H1 (cell line): ENCODE results near the gene ATE1. TPM values are rescaled to one million over a fixed set of nuclear protein-coding genes. Genes with fewer than 3 reads are reported as not detected.

Source experiments
- CTCF ChIA-PET: fragments of 300-600 bp; sonication (Branson Sonifier 250); formaldehyde crosslinking; loops from one replicate; lab custom pipeline; 2021; ENCODE audit not compliant: partially characterized antibody; lab: Charles Lee
- POLR2A ChIA-PET: fragments of 300-600 bp; sonication (Branson Sonifier 250); formaldehyde crosslinking; loops from one replicate; lab custom pipeline; 2021; ENCODE audit warnings: inconsistent platforms; ENCODE audit not compliant: partially characterized antibody; lab: Charles Lee
- DNase-seq, 2 experiments: peaks; one replicate each; pipeline versions ENCODE4 v3.0.0 to v3.0.0-alpha.2; 2010 to 2022; ENCODE audit warnings: low spot score in 2 of 2, low read depth in 1 of 2, mixed read lengths in 1 of 2
- FAIRE-seq: peaks from 2 replicates; lab custom pipeline; 2011; peaks lifted over from hg19 to GRCh38; lab: Jason Lieb, UNC
- H2AFZ ChIP-seq: 2 replicates; pipeline ENCODE4 v1.8.1; 2012; ENCODE audit warnings: low read length, inconsistent platforms
- H2AK5ac ChIP-seq: 2 replicates; pipeline ENCODE4 v1.6.1; 2013; ENCODE audit warnings: low read depth, low read length
- H2BK120ac ChIP-seq: replicated peaks from 2 replicates; pipeline ENCODE3; 2013; ENCODE audit warnings: low read depth, low read length, inconsistent platforms
- H2BK12ac ChIP-seq: 2 replicates; pipeline ENCODE4 v1.6.1; 2013; ENCODE audit warnings: low read depth, low read length
- H2BK15ac ChIP-seq: 2 replicates; pipeline ENCODE4 v1.6.1; 2013; ENCODE audit warnings: low read length
- H2BK20ac ChIP-seq: 2 replicates; pipeline ENCODE4 v1.6.1; 2013; ENCODE audit warnings: low read length
- H2BK5ac ChIP-seq: 2 replicates; pipeline ENCODE4 v1.6.1; 2013; ENCODE audit warnings: low read depth, low read length
- H3K14ac ChIP-seq: 2 replicates; pipeline ENCODE4 v1.6.1; 2013; ENCODE audit warnings: inconsistent platforms; ENCODE audit not compliant: insufficient read length
- H3K18ac ChIP-seq: 2 replicates; pipeline ENCODE4 v1.6.1; 2013; ENCODE audit warnings: low read length; ENCODE audit errors: extremely low read depth
- H3K23ac ChIP-seq: 2 replicates; pipeline ENCODE4 v1.6.1; 2013; ENCODE audit warnings: inconsistent platforms; ENCODE audit not compliant: insufficient read length
- H3K23me2 ChIP-seq: 2 replicates; pipeline ENCODE4 v1.6.1; 2013; ENCODE audit warnings: low read depth, low read length
- H3K27ac ChIP-seq: 2 replicates; pipeline ENCODE4 v1.6.1; 2011; ENCODE audit warnings: low read depth, low read length, inconsistent platforms
- H3K27me3 ChIP-seq, 4 experiments: replicated peaks in 1 of 4; 1 replicate in 1 of 4; 2 replicates in 3 of 4; pipeline versions ENCODE4 v1.6.1 to v1.8.1; 2011 to 2013; ENCODE audit warnings: low read length in 3 of 4, mild to moderate bottlenecking in 3 of 4, inconsistent platforms in 2 of 4, mixed read lengths in 2 of 4, moderate library complexity in 1 of 4; ENCODE audit not compliant: control insufficient read depth in 3 of 4, insufficient read depth in 3 of 4; ENCODE audit errors: extremely low read depth in 1 of 4
- H3K36me3 ChIP-seq, 4 experiments: 2 replicates each; pipeline versions ENCODE4 v1.6.1 to v1.8.1; 2011 to 2013; ENCODE audit warnings: mild to moderate bottlenecking in 4 of 4, low read length in 3 of 4, moderate library complexity in 2 of 4, control low read depth in 1 of 4, inconsistent platforms in 1 of 4; ENCODE audit not compliant: insufficient read depth in 4 of 4, control insufficient read depth in 2 of 4
- H3K4ac ChIP-seq: replicated peaks from 2 replicates; pipeline ENCODE3; 2013; ENCODE audit warnings: low read length, low read depth, mixed read lengths, inconsistent platforms; ENCODE audit not compliant: insufficient read length
- H3K4me1 ChIP-seq, 4 experiments: replicated peaks in 1 of 4; 1 replicate in 1 of 4; 2 replicates in 3 of 4; pipeline versions ENCODE4 v1.6.1 to v1.8.1; 2011 to 2013; ENCODE audit warnings: low read length in 3 of 4, inconsistent platforms in 2 of 4, mixed read lengths in 1 of 4; ENCODE audit not compliant: insufficient read depth in 4 of 4, control insufficient read depth in 3 of 4
- H3K4me2 ChIP-seq, 2 experiments: 2 replicates each; pipeline versions ENCODE4 v1.6.1 to v1.8.1; 2011 to 2013; ENCODE audit warnings: low read depth in 2 of 2, low read length in 2 of 2, control low read depth in 1 of 2, inconsistent platforms in 1 of 2, mild to moderate bottlenecking in 1 of 2; ENCODE audit not compliant: insufficient read depth in 1 of 2
- H3K4me3 ChIP-seq, 4 experiments: fragments of 200-600, 300-600 bp in 1 of 4; sonication (generic), shearing (Covaris generic), sonication (Bioruptor Twin) in 1 of 4; 2 replicates each; pipeline versions ENCODE4 v1.5.1 to v1.8.1; 2011 to 2016; ENCODE audit warnings: low read length in 4 of 4, low read depth in 3 of 4, control low read depth in 2 of 4, inconsistent platforms in 2 of 4, mild to moderate bottlenecking in 2 of 4, mixed read lengths in 1 of 4, moderate library complexity in 1 of 4; ENCODE audit not compliant: insufficient read depth in 2 of 4; ENCODE audit errors: extremely low read depth in 1 of 4
- H3K56ac ChIP-seq: replicated peaks from 2 replicates; pipeline ENCODE3; 2013; ENCODE audit warnings: low read depth, mild to moderate bottlenecking, mixed read lengths, low read length, inconsistent platforms; ENCODE audit not compliant: insufficient read length
- H3K79me1 ChIP-seq: 2 replicates; pipeline ENCODE4 v1.6.1; 2013; ENCODE audit warnings: low read depth, low read length, control low read depth
- H3K79me2 ChIP-seq, 2 experiments: 2 replicates each; pipeline versions ENCODE4 v1.6.1 to v1.8.1; 2012 to 2013; ENCODE audit warnings: low read length in 2 of 2, mild to moderate bottlenecking in 2 of 2, inconsistent platforms in 1 of 2; ENCODE audit not compliant: insufficient read depth in 2 of 2, control insufficient read depth in 1 of 2
- H3K9ac ChIP-seq, 4 experiments: replicated peaks in 1 of 4; 1 replicate in 1 of 4; 2 replicates in 3 of 4; pipeline versions ENCODE4 v1.6.1 to v1.8.1; 2011 to 2013; ENCODE audit warnings: low read depth in 3 of 4, low read length in 3 of 4, control low read depth in 2 of 4, mild to moderate bottlenecking in 2 of 4, moderate library complexity in 2 of 4, inconsistent platforms in 1 of 4; ENCODE audit errors: extremely low read depth in 1 of 4
- H3K9me3 ChIP-seq, 2 experiments: 2 replicates each; pipeline versions ENCODE4 v1.6.1 to v1.8.1; 2012 to 2013; ENCODE audit warnings: mild to moderate bottlenecking in 2 of 2, moderate library complexity in 2 of 2, control low read depth in 1 of 2, inconsistent platforms in 1 of 2, low read depth in 1 of 2, low read length in 1 of 2, mixed read lengths in 1 of 2; ENCODE audit not compliant: insufficient read depth in 2 of 2
- H4K20me1 ChIP-seq, 2 experiments: replicated peaks in 1 of 2; 2 replicates each; pipeline versions ENCODE3 to v1.8.1; 2011 to 2013; ENCODE audit warnings: inconsistent platforms in 2 of 2, low read length in 2 of 2, mild to moderate bottlenecking in 1 of 2; ENCODE audit not compliant: insufficient read depth in 2 of 2, control insufficient read depth in 1 of 2
- H4K5ac ChIP-seq: 2 replicates; pipeline ENCODE4 v1.6.1; 2013; ENCODE audit warnings: low read length, low read depth, mixed read lengths, inconsistent platforms; ENCODE audit not compliant: insufficient read length
- H4K8ac ChIP-seq: 2 replicates; pipeline ENCODE4 v1.8.0; 2013; ENCODE audit warnings: mild to moderate bottlenecking, moderate library complexity, low read length, inconsistent platforms; ENCODE audit not compliant: insufficient read depth; ENCODE audit errors: extremely low read depth
- H4K91ac ChIP-seq: replicated peaks from 2 replicates; pipeline ENCODE3; 2013; ENCODE audit warnings: low read length, mixed read lengths, inconsistent platforms; ENCODE audit not compliant: insufficient read length
- BRCA1 ChIP-seq: IDR thresholded peaks from 2 replicates; pipeline ENCODE4 v1.6.1; 2012; ENCODE audit warnings: low read depth, low read length, improper control_type of control experiment
- CTBP2 ChIP-seq: IDR thresholded peaks from 2 replicates; pipeline ENCODE4 v1.7.0; 2011; ENCODE audit warnings: borderline replicate concordance, mild to moderate bottlenecking, moderate library complexity, mixed read lengths, low read length; ENCODE audit not compliant: insufficient read depth, insufficient read length
- NRF1 ChIP-seq: IDR thresholded peaks from 2 replicates; pipeline ENCODE4 v1.6.1; 2011; ENCODE audit warnings: mild to moderate bottlenecking, low read depth, low read length, improper control_type of control experiment
- SAP30 ChIP-seq: fragments of 300-600 bp; sonication (generic); IDR thresholded peaks from 2 replicates; pipeline ENCODE4 v1.7.1; 2012; ENCODE audit warnings: low read length, moderate library complexity, mild to moderate bottlenecking, inconsistent platforms; ENCODE audit not compliant: insufficient read depth, insufficient replicate concordance
- TAF1 ChIP-seq: IDR thresholded peaks from 2 replicates; pipeline ENCODE4 v1.6.1; 2011; ENCODE audit warnings: mild to moderate bottlenecking, low read depth, low read length
- WGBS, 2 experiments: shearing (Covaris generic) in 1 of 2; methylation state at CpG; one replicate each; pipeline versions ENCODE4 v1.1.6 to v1.1.7; 2013 to 2015; ENCODE audit warnings: low lambda C conversion rate in 2 of 2, mixed read lengths in 2 of 2, inconsistent platforms in 1 of 2, low coverage in 1 of 2, missing lambda C conversion rate in 1 of 2; ENCODE audit not compliant: insufficient replicate concordance in 2 of 2, insufficient coverage in 1 of 2, insufficient read length in 1 of 2; ENCODE audit errors: extremely low coverage in 1 of 2, missing lambda C conversion rate in 1 of 2; 5-methylcytosine and 5-hydroxymethylcytosine counted together
- polyA plus RNA-seq, 7 experiments: library from polyadenylated mRNA; depleted of rRNA in 3 of 7; stranded (reverse) in 5 of 7; unstranded in 2 of 7; fragments of >200 nt in 5 of 7; fragments of 200-250 nt in 2 of 7; gene quantifications; 1 replicate in 5 of 7; 2 replicates in 1 of 7; 4 replicates in 1 of 7; pipeline versions ENCODE4 v1.2.1 to v1.2.3, GENCODE V29; 2011 to 2013; ENCODE audit warnings: missing spikeins in 2 of 7, mixed read lengths in 2 of 7
- total RNA-seq: library from RNA; stranded (reverse); fragmentation: NEBNext Ultra II Directional; extraction: Animal tissue kit (Norgen Biotek cat#: 25700); gene quantifications from 2 replicates; pipeline ENCODE4 v1.2.1, GENCODE V29; 2021
- TF ChIP-seq, protein P1 (sequence below): IDR thresholded peaks from 2 replicates; pipeline ENCODE4 v1.6.1; 2011; ENCODE audit warnings: low read length, improper control_type of control experiment

ATE1 gene
- total and polyA plus RNA-seq, 2 of the 8 experiments (the other 6 are each of a cell fraction or from before 2014, with no cell fraction given) = 8.8 to 26.9 TPM

GRCh38 chr10:121822724-121823123, 105.1 kb downstream of the ATE1 start:
- H3K27me3 ChIP-seq = no peaks in the 10 kb centered on the region
- WGBS, 2 experiments = 92% methylated on average over 3 of the region's 3 CpGs; no CpG with 5 or more reads in 1 of the 2 experiments
- no peaks in the 10 kb centered on the region for H4K20me1 ChIP-seq
- no peak overlapping the region for H4K5ac ChIP-seq
- peaks cover 0 to under 1% (median 0%) of the 10 kb centered on the region in 4 experiments; a peak in 2 of 8 replicates for H3K36me3 ChIP-seq
- no peaks in the 10 kb centered on the region for H3K79me2 ChIP-seq
- no peak overlapping the region for H3K27ac ChIP-seq
- no peak for FAIRE-seq
- no peak overlapping the region for H2BK12ac ChIP-seq
- H3K4me1 ChIP-seq = no peaks in the 10 kb centered on the region; a peak in 1 of 7 replicates
- H2BK15ac ChIP-seq = no peak overlapping the region
- H3K9me3 ChIP-seq = no peaks in the 10 kb centered on the region
- no peak overlapping the region for H2BK5ac ChIP-seq
- TF ChIP-seq SAP30 = no peak
- TF ChIP-seq CTBP2 = no peak
- TF ChIP-seq NRF1 = no peak
- TF ChIP-seq, protein P1, sequence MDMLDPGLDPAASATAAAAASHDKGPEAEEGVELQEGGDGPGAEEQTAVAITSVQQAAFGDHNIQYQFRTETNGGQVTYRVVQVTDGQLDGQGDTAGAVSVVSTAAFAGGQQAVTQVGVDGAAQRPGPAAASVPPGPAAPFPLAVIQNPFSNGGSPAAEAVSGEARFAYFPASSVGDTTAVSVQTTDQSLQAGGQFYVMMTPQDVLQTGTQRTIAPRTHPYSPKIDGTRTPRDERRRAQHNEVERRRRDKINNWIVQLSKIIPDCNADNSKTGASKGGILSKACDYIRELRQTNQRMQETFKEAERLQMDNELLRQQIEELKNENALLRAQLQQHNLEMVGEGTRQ = no peak
- no peak for TF ChIP-seq TAF1
- TF ChIP-seq BRCA1 = no peak
- H3K4me3 ChIP-seq = no peak overlapping the region
- no peak overlapping the region for H2AFZ ChIP-seq
- H4K8ac ChIP-seq = no peak overlapping the region
- no peak overlapping the region for H2BK20ac ChIP-seq
- no peak overlapping the region for H2BK120ac ChIP-seq
- H2AK5ac ChIP-seq = no peak overlapping the region
- CTCF ChIA-PET = interaction anchor here (0.7 to 5.1 kb wide), 13 partner anchors 8 to 166 kb away, joined by 3 to 64 read pairs (median 10); no protein-coding TSS in a partner anchor
- no peak overlapping the region for H3K4ac ChIP-seq
- H3K18ac ChIP-seq = no peak overlapping the region
- H3K23ac ChIP-seq = no peak overlapping the region
- POLR2A ChIA-PET = interaction anchor here (0.7 to 1.6 kb wide), 2 partner anchors 9 to 12 kb away, joined by 3 to 5 read pairs; no protein-coding TSS in a partner anchor
- H3K23me2 ChIP-seq = no peaks in the 10 kb centered on the region
- H3K56ac ChIP-seq = no peak overlapping the region
- no peak overlapping the region for H3K9ac ChIP-seq
- no peak overlapping the region for H3K4me2 ChIP-seq
- H4K91ac ChIP-seq = no peak overlapping the region
- H3K79me1 ChIP-seq = no peaks in the 10 kb centered on the region
- DNase-seq = no peak
- H3K14ac ChIP-seq = no peak overlapping the region
